IMR-90 (cell line): ENCODE measurements around the gene PAM16.

Source experiments
- CTCF ChIP-seq: conservative IDR thresholded peaks from 2 replicates; pipeline ENCODE4 v1.5.1; 2012; ENCODE audit warnings: mild to moderate bottlenecking, low read depth, low read length, improper control_type of control experiment
- POLR2A ChIP-seq: IDR thresholded peaks from 2 replicates; pipeline ENCODE4 v1.6.1; 2012; ENCODE audit warnings: mild to moderate bottlenecking, low read depth, low read length

- TF ChIP-seq CTCF (peak; percentile 31), POLR2A (no peak)
Observed at GRCh38 chr16:4339909-4340308, 11.2 kb downstream of the PAM16 start.
